Uterus (tissue), 4 donors: ENCODE data around the gene S100A10. TPM values are rescaled to one million over a fixed set of nuclear protein-coding genes. Genes with fewer than 3 reads are reported as not detected.

Experiments
- DNase-seq, 2 donors: peaks; one replicate each; pipeline ENCODE4 v3.0.0-alpha.2; 2019 to 2020
- H3K27ac ChIP-seq, 2 donors: fragments of 200-600 bp; sonication (generic); 1 replicate in 1 of 2; 2 replicates in 1 of 2; pipeline ENCODE4 v1.5.1; 2016 to 2018
- H3K27me3 ChIP-seq, 2 donors: fragments of 200-600 bp; sonication (generic); one replicate each; pipeline ENCODE4 v1.5.1; 2018 to 2019; ENCODE audit warnings: control low read depth in 1 of 2
- H3K36me3 ChIP-seq, 2 donors: fragments of 200-600 bp; sonication (generic); one replicate each; pipeline ENCODE4 v1.5.1; 2019; ENCODE audit warnings: control low read depth in 1 of 2
- H3K4me1 ChIP-seq, 2 donors: fragments of 200-600 bp; sonication (generic); one replicate each; pipeline ENCODE4 v1.5.1; 2018 to 2019; ENCODE audit warnings: control low read depth in 1 of 2
- H3K4me3 ChIP-seq, 2 donors: fragments of 200-600 bp; sonication (generic); 1 replicate in 1 of 2; 2 replicates in 1 of 2; pipeline ENCODE4 v1.5.1; 2018 to 2019; ENCODE audit warnings: mild to moderate bottlenecking in 1 of 2
- H3K9me3 ChIP-seq, 2 donors: fragments of 200-600 bp; sonication (generic); one replicate each; pipeline ENCODE4 v1.5.1; 2019; ENCODE audit warnings: control low read depth in 1 of 2
- POLR2A ChIP-seq, 2 donors: fragments of 450-650 bp; IDR thresholded peaks; one replicate each; pipeline ENCODE4 v1.6.1; 2016; ENCODE audit warnings: antibody characterized with exemption in 2 of 2, mild to moderate bottlenecking in 1 of 2, moderate library complexity in 1 of 2
- intact Hi-C: fragments of 100-400 bp; cut with DNase I; formaldehyde crosslinking; loops from one replicate; pipeline ENCODE4 v1.15.1; 2023; ENCODE audit warnings: low total_unique reads
- total RNA-seq, 4 donors: library from RNA; depleted of rRNA in 3 of 4; stranded (reverse); fragments of >200 nt in 3 of 4; gene quantifications; one replicate each; pipeline versions ENCODE4 v1.1.0 to v1.2.4, GENCODE V29; 2014 to 2023
- TF ChIP-seq, protein P1 (sequence below), 4 experiments: fragments of 200-600 bp in 2 of 4; fragments of 450-650 bp in 2 of 4; sonication (generic) in 2 of 4; IDR thresholded peaks; one replicate each; pipeline ENCODE4 v1.5.1; 2016 to 2019; ENCODE audit warnings: antibody characterized with exemption in 4 of 4, mild to moderate bottlenecking in 2 of 4, moderate library complexity in 1 of 4
- donor health status: DM: yes; HTN: yes; CAD: no.

S100A10 gene
- total RNA-seq, 4 donors from 2014 or later = 21.8 to 189 (median 34.6) TPM

DNA sequence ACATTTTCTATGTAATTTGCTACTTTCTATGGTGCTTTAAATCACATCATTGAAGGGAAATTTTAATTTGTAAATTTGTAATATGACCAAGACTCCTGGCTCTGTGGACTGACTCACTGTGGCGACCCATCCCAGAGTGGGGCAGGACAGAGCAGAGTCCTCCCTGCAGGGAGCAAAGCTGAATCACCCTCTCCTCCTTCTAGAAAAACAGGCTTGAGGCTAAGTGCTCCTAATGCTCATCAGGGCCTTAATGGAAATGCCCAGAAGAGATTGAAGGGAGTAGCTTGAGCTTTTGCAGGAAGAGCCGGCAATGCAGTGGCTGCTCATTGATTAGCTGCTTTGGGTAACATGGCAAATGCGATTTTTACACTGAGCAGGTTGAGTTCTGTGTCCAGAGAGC lies 16.8 kb downstream of the S100A10 start:
- no peak for DNase-seq
- H3K9me3 ChIP-seq = no peaks in the 10 kb centered on the region
- TF ChIP-seq POLR2A (IDR thresholded peaks at IDR 0.05) = no peak
- TF ChIP-seq, protein P1, sequence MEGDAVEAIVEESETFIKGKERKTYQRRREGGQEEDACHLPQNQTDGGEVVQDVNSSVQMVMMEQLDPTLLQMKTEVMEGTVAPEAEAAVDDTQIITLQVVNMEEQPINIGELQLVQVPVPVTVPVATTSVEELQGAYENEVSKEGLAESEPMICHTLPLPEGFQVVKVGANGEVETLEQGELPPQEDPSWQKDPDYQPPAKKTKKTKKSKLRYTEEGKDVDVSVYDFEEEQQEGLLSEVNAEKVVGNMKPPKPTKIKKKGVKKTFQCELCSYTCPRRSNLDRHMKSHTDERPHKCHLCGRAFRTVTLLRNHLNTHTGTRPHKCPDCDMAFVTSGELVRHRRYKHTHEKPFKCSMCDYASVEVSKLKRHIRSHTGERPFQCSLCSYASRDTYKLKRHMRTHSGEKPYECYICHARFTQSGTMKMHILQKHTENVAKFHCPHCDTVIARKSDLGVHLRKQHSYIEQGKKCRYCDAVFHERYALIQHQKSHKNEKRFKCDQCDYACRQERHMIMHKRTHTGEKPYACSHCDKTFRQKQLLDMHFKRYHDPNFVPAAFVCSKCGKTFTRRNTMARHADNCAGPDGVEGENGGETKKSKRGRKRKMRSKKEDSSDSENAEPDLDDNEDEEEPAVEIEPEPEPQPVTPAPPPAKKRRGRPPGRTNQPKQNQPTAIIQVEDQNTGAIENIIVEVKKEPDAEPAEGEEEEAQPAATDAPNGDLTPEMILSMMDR (IDR thresholded peaks at IDR 0.05) = no peak
- intact Hi-C loops = no loop called here
- no peaks in the 10 kb centered on the region for H3K36me3 ChIP-seq
- H3K4me1 ChIP-seq = peaks cover 3 to 4% of the 10 kb centered on the region in 2 donors
- H3K4me3 ChIP-seq = no peak overlapping the region
- no peaks in the 10 kb centered on the region for H3K27me3 ChIP-seq
- no peak overlapping the region for H3K27ac ChIP-seq

GRCh38 chr1:151976015-151976343 lies 17.7 kb downstream of the S100A10 start:
- peaks cover 3% of the 10 kb centered on the region in 2 donors for H3K4me1 ChIP-seq
- intact Hi-C loops = no loop called here
- no peak for DNase-seq

GRCh38 chr1:151975311-151976014 lies 18.2 kb downstream of the S100A10 start:
- H3K9me3 ChIP-seq = no peaks in the 10 kb centered on the region
- no peak for DNase-seq
- intact Hi-C loops = no loop called here
- no peaks in the 10 kb centered on the region for H3K27me3 ChIP-seq
- H3K27ac ChIP-seq = no peak overlapping the region
- no peaks in the 10 kb centered on the region for H3K36me3 ChIP-seq
- TF ChIP-seq, protein P1 (IDR thresholded peaks at IDR 0.05) = no peak
- TF ChIP-seq POLR2A (IDR thresholded peaks at IDR 0.05) = no peak
- no peak overlapping the region for H3K4me3 ChIP-seq
- H3K4me1 ChIP-seq = peaks cover 0 to 3% of the 10 kb centered on the region in 2 donors

More at GRCh38 chr1:151976015-151976343, 17.7 kb downstream of the S100A10 start:
- Histone ChIP-seq H3K9me3 (no peaks in the 10 kb centered on the region), H3K27ac (no peak overlapping the region), H3K27me3 (no peaks in the 10 kb centered on the region), H3K4me3 (no peak overlapping the region), H3K36me3 (no peaks in the 10 kb centered on the region)
- TF ChIP-seq, protein P1 (IDR thresholded peaks at IDR 0.05) = no peak
- TF ChIP-seq POLR2A (IDR thresholded peaks at IDR 0.05) = no peak

- H3K36me3 ChIP-seq = no peaks in the 10 kb centered on the region
- peak in 1 of 2 donors; percentile 70 for DNase-seq
- H3K4me3 ChIP-seq = no peak overlapping the region
- no peak for TF ChIP-seq POLR2A (IDR thresholded peaks at IDR 0.05)
- TF ChIP-seq, protein P1 (IDR thresholded peaks at IDR 0.05) = no peak
- peaks cover 0 to 3% of the 10 kb centered on the region in 2 donors for H3K4me1 ChIP-seq
- intact Hi-C loops = no loop called here
- no peaks in the 10 kb centered on the region for H3K27me3 ChIP-seq
- no peaks in the 10 kb centered on the region for H3K9me3 ChIP-seq
- no peak overlapping the region for H3K27ac ChIP-seq
These were observed 21.0 kb downstream of the S100A10 start for GRCh38 chr1:151972542-151973248.

- peaks cover 0 to 3% of the 10 kb centered on the region in 2 donors for H3K4me1 ChIP-seq
- H3K4me3 ChIP-seq = no peak overlapping the region
- intact Hi-C loops = no loop called here
- no peaks in the 10 kb centered on the region for H3K9me3 ChIP-seq
- H3K36me3 ChIP-seq = no peaks in the 10 kb centered on the region
- H3K27ac ChIP-seq = no peak overlapping the region
- no peaks in the 10 kb centered on the region for H3K27me3 ChIP-seq
- TF ChIP-seq, protein P1 (IDR thresholded peaks at IDR 0.05) = no peak
- TF ChIP-seq POLR2A (IDR thresholded peaks at IDR 0.05) = no peak
- peak; percentile 57 to 63 for DNase-seq
These were observed 23.0 kb downstream of the S100A10 start for GRCh38 chr1:151970626-151971025.
